ENCODE results near the gene IPO5.
A peak's percentile ranks its signal among the peaks of the same experiment; 100 is the strongest.
"Not testable (repeated sequence)": the region's sequence is repeated elsewhere in the genome, so short reads cannot be mapped to it uniquely, and the experiment has no call there.

IPO5 gene

GRCh38 chr13:97946951-97947588 is 6.4 kb upstream of the IPO5 start:
- no peak for DNase-seq

- DNase-seq = no peak
Observed at GRCh38 chr13:97948041-97948440, 5.4 kb upstream of the IPO5 start.

DNA sequence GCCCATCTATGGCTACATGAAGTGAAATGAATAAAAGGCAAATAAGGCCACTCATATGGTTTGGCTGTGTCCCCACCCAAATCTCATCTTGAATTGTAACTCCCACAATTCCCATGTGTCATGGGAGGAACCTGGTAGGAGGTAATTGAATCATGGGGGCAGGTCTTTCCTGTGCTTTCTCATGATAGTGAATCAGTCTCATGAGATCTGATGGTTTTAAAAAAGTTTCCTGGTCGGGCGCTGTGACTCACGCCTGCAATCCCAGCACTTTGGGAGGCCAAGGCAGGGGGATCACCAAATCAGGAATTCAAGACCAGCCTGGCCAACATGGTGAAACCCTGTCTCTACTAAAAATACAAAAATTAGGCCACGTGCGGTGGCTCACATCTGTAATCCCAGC is 4.2 kb upstream of the IPO5 start:
- not testable (repeated sequence) for DNase-seq

DNA sequence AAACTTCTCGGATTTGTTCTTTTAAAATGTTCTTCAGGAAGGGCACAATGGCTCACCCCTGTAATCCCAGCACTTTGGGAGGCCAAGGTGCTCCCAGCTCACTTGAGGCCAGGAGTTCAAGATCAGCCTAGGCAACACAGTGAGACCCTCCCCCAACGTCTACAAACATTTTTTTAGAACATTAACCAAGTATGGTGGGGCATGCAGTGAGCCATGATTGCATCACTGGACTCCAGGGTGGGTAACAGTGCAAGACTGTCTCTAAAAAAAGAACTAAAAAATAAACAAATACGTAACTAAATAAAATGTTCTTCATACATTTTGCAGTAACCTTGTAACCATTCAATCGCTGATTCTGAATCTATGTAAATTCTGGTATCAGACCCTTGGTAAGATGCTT is 2.1 kb upstream of the IPO5 start:
- no peak for DNase-seq

DNA sequence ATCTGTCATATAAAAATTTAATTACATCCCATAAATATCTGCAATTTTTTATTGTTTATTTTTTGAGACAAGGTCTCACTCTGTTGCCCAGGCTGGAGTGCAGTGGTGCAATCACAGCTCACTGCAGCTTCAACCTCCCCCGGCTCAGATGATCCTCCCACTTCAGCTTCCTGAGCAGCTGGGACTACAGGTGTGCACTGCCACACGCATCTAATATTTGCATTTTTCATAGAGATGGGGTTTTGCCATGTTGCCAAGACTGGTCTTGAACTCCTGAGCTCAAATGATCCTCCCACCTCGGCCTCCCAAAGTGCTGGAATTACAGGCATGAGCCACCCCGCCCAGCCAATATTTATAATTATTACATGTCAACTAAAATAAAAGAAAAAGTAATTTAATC is 644 bp upstream of the IPO5 start:
- not testable (repeated sequence) for DNase-seq

DNA sequence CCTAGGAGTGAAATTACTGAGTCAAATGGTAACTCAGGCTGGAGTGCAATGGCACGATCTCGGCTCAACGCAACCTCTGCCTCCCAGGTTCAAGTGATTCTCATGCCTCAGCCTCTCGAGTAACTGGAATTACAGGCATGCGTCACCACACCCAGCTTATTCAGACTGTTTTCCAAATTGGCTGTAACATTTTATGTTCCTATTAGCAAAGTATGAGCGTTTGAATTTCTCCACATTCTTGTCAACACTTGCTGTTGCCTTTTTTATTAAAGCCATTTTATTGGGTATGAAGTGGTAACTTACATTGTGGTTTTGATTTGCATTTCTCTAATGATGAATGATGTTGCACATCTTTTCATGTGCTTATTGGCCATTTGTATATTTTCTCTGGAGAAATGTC is 7.9 kb downstream of the IPO5 start:
- no peak for DNase-seq

- no peak for DNase-seq
Observed at GRCh38 chr13:97962887-97963286, 9.4 kb downstream of the IPO5 start.

DNA sequence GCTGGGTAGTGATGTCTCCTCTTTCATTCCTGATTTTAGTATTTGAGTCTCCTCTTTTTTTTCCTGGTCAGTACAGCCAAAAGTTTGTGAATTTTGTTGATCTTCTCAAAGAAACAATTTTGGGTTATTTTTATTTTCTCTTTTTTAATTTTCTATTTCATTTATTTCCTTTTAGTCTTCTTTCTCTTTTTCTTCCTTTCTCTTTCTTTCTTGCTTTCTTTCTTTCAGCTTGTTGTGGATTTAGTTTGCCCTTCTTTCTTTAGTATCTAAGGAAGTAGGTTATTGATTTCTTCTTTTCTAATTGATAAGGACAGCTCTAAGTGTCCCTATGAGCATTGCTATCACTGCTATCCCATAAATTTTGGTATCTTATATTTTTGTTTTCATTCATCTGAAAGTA is 13.8 kb downstream of the IPO5 start:
- DNase-seq = no peak

GRCh38 chr13:97967948-97968347 is 14.5 kb downstream of the IPO5 start:
- DNase-seq = no peak

DNA sequence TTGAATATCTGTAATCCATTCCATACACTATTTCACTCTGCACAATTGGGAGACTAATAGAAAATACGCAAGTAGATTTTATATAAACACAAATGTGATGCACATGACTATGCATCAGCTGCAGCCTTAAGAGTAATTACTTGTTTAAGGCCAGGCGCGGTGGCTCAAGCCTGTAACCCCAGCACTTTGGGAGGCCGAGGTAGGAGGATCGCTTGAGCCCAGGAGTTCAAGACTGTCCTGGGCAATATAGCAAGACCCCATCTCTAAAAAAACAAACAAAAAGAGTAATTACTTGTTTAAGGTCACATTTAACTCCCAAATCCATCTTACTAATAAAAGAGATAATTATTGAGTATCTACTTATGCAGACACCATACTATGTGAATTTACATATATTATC is 18.0 kb downstream of the IPO5 start:
- DNase-seq = no peak

DNA sequence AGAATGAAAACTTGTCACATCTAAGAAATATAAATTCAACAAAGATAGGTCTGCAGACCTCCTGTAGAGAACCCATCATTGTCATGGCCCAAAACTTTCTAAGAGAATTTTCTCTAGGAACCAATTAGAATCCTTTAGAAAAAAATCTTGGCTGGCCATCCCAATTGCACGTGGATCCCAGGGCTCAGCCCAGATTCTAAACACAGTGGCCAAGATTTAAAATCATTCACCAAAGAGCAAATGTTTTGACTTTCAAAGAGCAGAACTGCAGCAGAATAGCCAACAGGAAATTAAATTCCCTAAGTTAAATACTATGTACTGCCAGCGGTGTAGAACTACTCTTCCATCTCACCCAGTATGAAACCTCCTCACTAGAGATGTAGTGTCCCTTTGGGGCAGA is 21.3 kb downstream of the IPO5 start:
- DNase-seq = no peak

DNA sequence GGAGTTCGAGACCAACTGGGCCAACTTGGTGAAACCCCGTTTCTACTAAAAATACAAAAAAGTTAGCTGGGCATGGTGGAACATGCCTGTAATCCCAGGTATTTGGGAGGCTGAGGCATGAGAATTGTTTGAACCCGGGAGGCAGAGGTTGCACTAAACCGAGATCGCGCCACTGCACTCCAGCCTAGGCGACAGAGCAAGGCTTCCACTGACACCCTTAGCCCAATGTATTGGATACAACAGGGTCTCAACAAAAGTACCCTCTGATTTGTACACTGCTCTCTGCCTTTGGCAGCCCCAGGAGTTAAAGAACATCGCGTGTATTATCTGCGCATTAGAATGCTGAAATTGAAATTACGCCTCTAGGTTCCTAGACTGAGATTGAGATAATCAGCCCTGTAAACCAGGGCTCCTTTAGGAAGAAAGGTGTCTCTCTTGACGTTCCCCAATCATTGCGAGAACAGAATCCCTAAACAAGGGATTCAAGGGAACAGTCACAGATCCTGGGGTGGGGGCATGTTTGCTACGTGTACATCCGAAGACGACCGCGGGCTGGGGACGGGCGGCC is 21.9 kb downstream of the IPO5 start:
- peak; percentile 87 for DNase-seq

- peak; percentile 97 for DNase-seq
Observed at GRCh38 chr13:97975848-97976609, 22.6 kb downstream of the IPO5 start.

DNA sequence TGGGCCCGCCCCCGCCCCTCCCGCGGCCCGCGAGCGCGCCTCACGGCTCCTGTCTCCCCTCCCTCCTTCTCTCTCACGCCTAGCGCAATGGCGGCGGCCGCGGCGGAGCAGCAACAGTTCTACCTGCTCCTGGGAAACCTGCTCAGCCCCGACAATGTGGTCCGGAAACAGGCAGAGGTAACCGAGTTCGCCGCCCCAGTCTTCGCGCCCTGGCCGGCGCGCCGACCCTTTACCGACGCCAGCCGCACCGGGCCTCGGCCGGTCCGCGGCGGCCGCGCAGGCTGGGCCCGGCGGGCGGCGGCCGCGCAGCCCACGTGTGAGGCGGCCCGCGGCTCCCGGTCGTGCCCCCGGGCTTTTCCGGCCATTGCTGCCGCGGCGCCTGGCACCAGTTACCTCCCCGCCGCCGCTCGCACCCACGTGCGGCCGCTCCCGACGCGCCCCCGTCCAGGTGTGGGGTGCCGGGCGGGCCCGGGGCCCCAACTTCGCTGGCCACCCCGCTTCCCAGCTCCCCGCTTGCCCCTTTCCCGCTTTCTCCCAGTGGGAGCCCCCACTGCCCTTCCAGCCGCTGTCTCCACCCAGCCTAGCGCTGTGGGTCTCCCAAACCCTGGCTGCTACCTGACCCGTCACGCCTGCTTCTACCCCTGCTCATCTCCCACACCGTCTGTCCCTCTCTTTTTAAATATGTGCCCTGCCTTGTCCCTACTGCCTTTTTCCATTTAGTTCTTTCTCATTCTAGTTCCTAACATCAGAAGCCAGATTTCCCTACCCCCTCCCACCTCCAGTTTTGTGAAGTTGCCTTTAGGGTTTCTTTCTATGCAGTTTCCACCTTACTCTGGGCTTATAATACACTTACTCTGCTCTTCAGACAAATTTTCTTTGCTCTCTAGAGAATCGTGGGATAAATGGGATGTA is 23.4 kb downstream of the IPO5 start:
- DNase-seq = peak; percentile 85

DNA sequence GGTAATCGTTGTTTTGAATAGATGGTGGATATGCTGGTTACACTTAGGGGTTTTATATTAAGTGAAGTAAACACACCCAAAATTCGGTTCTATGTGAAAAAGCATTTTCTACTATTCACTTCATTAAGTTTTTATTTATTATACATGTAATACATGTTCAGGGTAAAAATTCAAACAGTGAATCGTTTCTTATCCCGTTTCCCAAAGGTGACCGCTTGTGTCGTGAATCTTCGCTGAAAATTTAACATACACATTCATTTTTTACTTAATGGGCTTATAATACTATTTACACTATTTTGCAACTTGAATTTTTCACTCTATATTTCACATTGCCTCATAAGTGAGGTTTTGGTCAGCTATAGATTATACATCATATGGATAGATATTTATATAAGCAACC is 24.5 kb downstream of the IPO5 start:
- no peak for DNase-seq

DNA sequence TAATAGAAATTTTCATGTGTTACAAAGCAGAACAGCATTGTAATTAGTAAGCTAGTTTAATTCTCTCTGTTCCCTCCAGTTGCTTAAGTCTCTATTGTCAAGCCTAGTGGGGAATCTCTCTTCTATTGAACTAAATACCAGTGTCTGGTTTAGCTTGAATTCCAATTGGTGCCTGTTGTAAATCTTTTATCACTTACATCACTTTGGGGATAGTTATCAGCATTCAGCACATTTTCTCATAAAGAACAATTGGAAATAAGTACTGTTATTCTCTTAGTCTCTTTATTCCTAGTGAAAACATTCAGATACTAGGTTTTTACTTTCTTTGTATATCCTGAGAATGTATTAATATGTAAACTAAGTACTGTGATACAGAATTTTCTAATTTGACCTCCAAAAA is 25.2 kb downstream of the IPO5 start:
- DNase-seq = no peak

GRCh38 chr13:97979051-97979450 is 25.6 kb downstream of the IPO5 start:
- no peak for DNase-seq

DNA sequence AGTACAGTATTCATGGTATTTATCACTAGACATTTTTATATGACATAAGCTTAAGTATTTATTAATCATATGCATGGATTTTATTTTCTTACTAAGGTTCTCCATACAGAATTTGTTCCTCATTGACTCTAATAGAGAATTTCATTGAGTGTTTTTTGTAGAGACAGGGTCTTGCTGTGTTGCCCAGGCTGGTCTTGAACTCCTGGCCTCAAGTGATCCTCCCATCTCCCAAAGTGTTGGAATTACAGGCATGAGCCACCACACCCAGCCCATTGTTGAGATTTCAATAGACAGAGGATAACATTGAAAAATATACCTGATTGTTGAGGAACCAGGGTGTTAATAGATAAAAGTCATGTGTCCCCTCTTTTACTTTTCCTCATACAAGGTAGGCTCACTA is 26.1 kb downstream of the IPO5 start:
- DNase-seq = no peak

- DNase-seq = no peak
Observed at GRCh38 chr13:97982286-97982685, 28.8 kb downstream of the IPO5 start.

GRCh38 chr13:97986835-97987234 is 33.4 kb downstream of the IPO5 start:
- DNase-seq = no peak

DNA sequence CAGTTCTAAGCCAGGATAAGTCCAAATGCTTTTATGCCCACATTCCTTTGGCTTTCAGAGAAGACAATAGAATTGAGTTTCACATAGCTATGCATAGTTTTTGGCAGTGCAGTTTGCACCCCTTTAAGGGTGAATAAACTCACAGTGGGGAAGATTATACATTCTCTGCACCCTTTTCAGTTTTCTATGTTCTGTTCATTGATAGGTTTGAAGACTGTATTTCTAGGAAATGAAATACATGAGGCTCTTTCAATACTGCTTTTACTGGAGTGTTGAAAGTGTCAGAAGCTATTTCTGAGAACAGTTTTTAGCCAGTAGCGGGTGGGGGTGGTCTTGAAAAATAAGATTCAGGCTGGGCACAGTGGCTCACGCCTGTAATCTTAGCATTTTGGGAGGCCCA is 46.2 kb downstream of the IPO5 start:
- no peak for DNase-seq

GRCh38 chr13:98004107-98004506 is 50.6 kb downstream of the IPO5 start:
- DNase-seq = no peak

DNA sequence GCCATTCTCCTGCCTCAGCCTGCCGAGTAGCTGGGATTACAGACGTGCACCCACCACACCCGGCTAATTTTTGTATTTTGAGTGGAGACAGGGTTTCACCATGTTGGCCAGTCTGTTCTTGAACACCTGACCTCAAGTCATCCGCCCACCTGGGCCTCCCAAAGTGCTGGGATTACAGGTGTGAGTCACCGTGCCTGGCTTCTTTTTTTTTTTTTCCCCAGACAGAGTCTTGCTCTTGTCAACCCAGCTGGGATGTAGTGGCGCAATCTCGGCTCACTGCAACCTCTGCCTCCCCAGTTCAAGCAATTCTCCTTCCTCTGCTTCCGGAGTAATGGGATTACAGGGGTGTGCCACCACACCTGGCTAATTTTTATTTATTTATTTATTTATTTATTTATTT is 51.5 kb downstream of the IPO5 start:
- not testable (repeated sequence) for DNase-seq

Measured in right kidney (tissue), 1 donor.